Lower lobe of right lung (tissue), 2 donors: ENCODE data around the gene IQCF6. TPM values are rescaled to one million over a fixed set of nuclear protein-coding genes. Genes with fewer than 3 reads are reported as not detected.
"Not testable (repeated sequence)": the region's sequence is repeated elsewhere in the genome, so short reads cannot be mapped to it uniquely, and the experiment has no call there.

Source experiments
- ATAC-seq, 2 donors: fragments of 200-7000 bp; cut with Tn5 transposase; one replicate each; pipeline ENCODE4 v1.9.1; 2020 to 2022; ENCODE audit warnings: mild to moderate bottlenecking in 2 of 2, moderate library complexity in 2 of 2
- DNase-seq: peaks from one replicate; pipeline ENCODE4 v3.0.0-alpha.2; 2020
- H3K27ac ChIP-seq: fragments of 200-600 bp; one replicate; pipeline ENCODE4 v1.8.0; 2022
- H3K27me3 ChIP-seq: fragments of 200-600 bp; one replicate; pipeline ENCODE4 v1.8.0; 2022; ENCODE audit warnings: low read depth
- H3K36me3 ChIP-seq: fragments of 200-600 bp; one replicate; pipeline ENCODE4 v1.8.0; 2022; ENCODE audit warnings: mild to moderate bottlenecking
- H3K4me1 ChIP-seq: fragments of 200-600 bp; one replicate; pipeline ENCODE4 v1.8.0; 2022
- H3K4me3 ChIP-seq: fragments of 200-600 bp; one replicate; pipeline ENCODE4 v1.8.0; 2022; ENCODE audit warnings: mild to moderate bottlenecking
- H3K9me3 ChIP-seq: fragments of 200-600 bp; one replicate; pipeline ENCODE4 v1.8.0; 2022
- CTCF ChIP-seq: fragments of 200-600 bp; IDR thresholded peaks from one replicate; pipeline ENCODE4 v1.8.0; 2022; ENCODE audit warnings: antibody characterized with exemption, mild to moderate bottlenecking
- intact Hi-C: fragments of 100-400 bp; cut with DNase I; formaldehyde crosslinking; loops from one replicate; pipeline ENCODE4 v1.11.0; 2022
- total RNA-seq: library from RNA; stranded (reverse); fragmentation: NEBNext Ultra II Directional; extraction: Animal tissue kit (Norgen Biotek cat#: 25700); gene quantifications from one replicate; pipeline ENCODE4 v1.2.1, GENCODE V29; 2021
- donor health status: DM: no; HTN: yes; CAD: no; lungs with severe emphysema.

Gene IQCF6
- total RNA-seq, 1 donor from 2014 or later, result not detected

- no peaks in the 10 kb centered on the region for H3K36me3 ChIP-seq
- no peak for ATAC-seq
- no peak overlapping the region for H3K27ac ChIP-seq
- intact Hi-C loops, result no loop called here
- no peaks in the 10 kb centered on the region for H3K4me1 ChIP-seq
- H3K4me3 ChIP-seq, result no peak overlapping the region
- peaks cover 11% of the 10 kb centered on the region for H3K27me3 ChIP-seq
- no peak for DNase-seq
- TF ChIP-seq CTCF, result no peak
- H3K9me3 ChIP-seq, result no peaks in the 10 kb centered on the region
Measured at GRCh38 chr3:51794206-51794605, 15.2 kb upstream of the IQCF6 start.

- H3K9me3 ChIP-seq, result no peaks in the 10 kb centered on the region
- TF ChIP-seq CTCF, result no peak
- DNase-seq, result no peak
- intact Hi-C loops, result no loop called here
- H3K36me3 ChIP-seq, result no peaks in the 10 kb centered on the region
- no peak for ATAC-seq
- no peak overlapping the region for H3K4me3 ChIP-seq
- H3K27ac ChIP-seq, result no peak overlapping the region
- H3K27me3 ChIP-seq, result peaks cover 2% of the 10 kb centered on the region
- H3K4me1 ChIP-seq, result no peaks in the 10 kb centered on the region
Measured at GRCh38 chr3:51792206-51792605, 13.2 kb upstream of the IQCF6 start.

GRCh38 chr3:51789437-51789836 is 10.4 kb upstream of the IQCF6 start:
- Histone ChIP-seq H3K27ac (no peak overlapping the region), H3K27me3 (no peaks in the 10 kb centered on the region), H3K9me3 (no peaks in the 10 kb centered on the region), H3K36me3 (no peaks in the 10 kb centered on the region), H3K4me3 (no peak overlapping the region), H3K4me1 (no peaks in the 10 kb centered on the region)
- ATAC-seq (no peak), DNase-seq (no peak)
- TF ChIP-seq CTCF, result no peak
- intact Hi-C loops, result no loop called here

- H3K4me3 ChIP-seq, H3K9me3 ChIP-seq, ATAC-seq, H3K27me3 ChIP-seq, H3K4me1 ChIP-seq, H3K27ac ChIP-seq, intact Hi-C loops, H3K36me3 ChIP-seq, DNase-seq: not testable (repeated sequence)
Measured at GRCh38 chr3:51787576-51787975, 8.5 kb upstream of the IQCF6 start.

- Histone ChIP-seq H3K4me3 (no peak overlapping the region), H3K27me3 (no peaks in the 10 kb centered on the region), H3K27ac (no peak overlapping the region), H3K9me3 (no peaks in the 10 kb centered on the region), H3K36me3 (no peaks in the 10 kb centered on the region), H3K4me1 (no peaks in the 10 kb centered on the region)
- no peak for TF ChIP-seq CTCF
- no peak for DNase-seq
- intact Hi-C loops, result no loop called here
- ATAC-seq, result no peak
Measured at GRCh38 chr3:51786267-51786666, 7.2 kb upstream of the IQCF6 start.

- DNase-seq, result no peak
- H3K9me3 ChIP-seq, result no peaks in the 10 kb centered on the region
- H3K4me1 ChIP-seq, result no peaks in the 10 kb centered on the region
- H3K27me3 ChIP-seq, result peaks cover 4% of the 10 kb centered on the region
- ATAC-seq, result no peak
- no peak overlapping the region for H3K4me3 ChIP-seq
- no peak overlapping the region for H3K27ac ChIP-seq
- TF ChIP-seq CTCF, result no peak
- intact Hi-C loops, result no loop called here
- H3K36me3 ChIP-seq, result no peaks in the 10 kb centered on the region
Measured at GRCh38 chr3:51778554-51778953, 483 bp downstream of the IQCF6 start.
